IMR-90 (cell line): ENCODE measurements around the gene TTC9.

Experiments used
- BHLHE40 ChIP-seq: fragments of 150-350 bp; IDR thresholded peaks from 2 replicates; pipeline ENCODE4 v1.6.1; 2016; ENCODE audit warnings: mild to moderate bottlenecking, low read depth, low read length
- CHD1 ChIP-seq: IDR thresholded peaks from 2 replicates; pipeline ENCODE4 v1.6.1; 2012; ENCODE audit warnings: low read depth, low read length, improper control_type of control experiment
- CTCF ChIP-seq: conservative IDR thresholded peaks from 2 replicates; pipeline ENCODE4 v1.5.1; 2012; ENCODE audit warnings: mild to moderate bottlenecking, low read depth, low read length, improper control_type of control experiment
- MAZ ChIP-seq: IDR thresholded peaks from 2 replicates; pipeline ENCODE4 v1.6.1; 2012; ENCODE audit warnings: low read depth, mild to moderate bottlenecking, low read length, improper control_type of control experiment, moderate library complexity, borderline replicate concordance
- NFE2L2 ChIP-seq: fragments of 150-350 bp; IDR thresholded peaks from 2 replicates; pipeline ENCODE4 v1.6.1; 2016; ENCODE audit warnings: low read depth, mild to moderate bottlenecking, low read length
- POLR2A ChIP-seq: IDR thresholded peaks from 2 replicates; pipeline ENCODE4 v1.6.1; 2012; ENCODE audit warnings: mild to moderate bottlenecking, low read depth, low read length
- RAD21 ChIP-seq: IDR thresholded peaks from 2 replicates; pipeline ENCODE4 v1.6.1; 2012; ENCODE audit warnings: low read length, improper control_type of control experiment
- RCOR1 ChIP-seq: IDR thresholded peaks from 2 replicates; pipeline ENCODE4 v1.6.1; 2012; ENCODE audit warnings: mild to moderate bottlenecking, low read length, improper control_type of control experiment; ENCODE audit not compliant: insufficient replicate concordance
- SMC3 ChIP-seq: fragments of 150-350 bp; IDR thresholded peaks from 2 replicates; pipeline ENCODE4 v1.6.1; 2016; ENCODE audit warnings: low read depth, mild to moderate bottlenecking, antibody characterized with exemption, low read length, moderate library complexity
- TF ChIP-seq, protein P1 (sequence below): fragments of 150-350 bp; IDR thresholded peaks from 2 replicates; pipeline ENCODE4 v1.6.1; 2017; ENCODE audit warnings: mild to moderate bottlenecking, antibody characterized with exemption, low read length, low read depth
- TF ChIP-seq, protein P2 (sequence below): fragments of 150-350 bp; IDR thresholded peaks from 2 replicates; pipeline ENCODE4 v1.6.1; 2016; ENCODE audit warnings: low read depth, mild to moderate bottlenecking, low read length, moderate library complexity, borderline replicate concordance

GRCh38 chr14:70685474-70686197, 43.9 kb downstream of the TTC9 start:
- no peak for TF ChIP-seq CTCF
- TF ChIP-seq RAD21 = no peak
- TF ChIP-seq POLR2A = no peak
- TF ChIP-seq SMC3 = no peak
- TF ChIP-seq BHLHE40 = no peak
- no peak for TF ChIP-seq MAZ
- TF ChIP-seq, protein P1, sequence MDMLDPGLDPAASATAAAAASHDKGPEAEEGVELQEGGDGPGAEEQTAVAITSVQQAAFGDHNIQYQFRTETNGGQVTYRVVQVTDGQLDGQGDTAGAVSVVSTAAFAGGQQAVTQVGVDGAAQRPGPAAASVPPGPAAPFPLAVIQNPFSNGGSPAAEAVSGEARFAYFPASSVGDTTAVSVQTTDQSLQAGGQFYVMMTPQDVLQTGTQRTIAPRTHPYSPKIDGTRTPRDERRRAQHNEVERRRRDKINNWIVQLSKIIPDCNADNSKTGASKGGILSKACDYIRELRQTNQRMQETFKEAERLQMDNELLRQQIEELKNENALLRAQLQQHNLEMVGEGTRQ = no peak
- TF ChIP-seq, protein P2, sequence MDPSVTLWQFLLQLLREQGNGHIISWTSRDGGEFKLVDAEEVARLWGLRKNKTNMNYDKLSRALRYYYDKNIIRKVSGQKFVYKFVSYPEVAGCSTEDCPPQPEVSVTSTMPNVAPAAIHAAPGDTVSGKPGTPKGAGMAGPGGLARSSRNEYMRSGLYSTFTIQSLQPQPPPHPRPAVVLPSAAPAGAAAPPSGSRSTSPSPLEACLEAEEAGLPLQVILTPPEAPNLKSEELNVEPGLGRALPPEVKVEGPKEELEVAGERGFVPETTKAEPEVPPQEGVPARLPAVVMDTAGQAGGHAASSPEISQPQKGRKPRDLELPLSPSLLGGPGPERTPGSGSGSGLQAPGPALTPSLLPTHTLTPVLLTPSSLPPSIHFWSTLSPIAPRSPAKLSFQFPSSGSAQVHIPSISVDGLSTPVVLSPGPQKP = no peak
- TF ChIP-seq CHD1 = no peak
- TF ChIP-seq RCOR1 = no peak
- no peak for TF ChIP-seq NFE2L2
